NCI-H748 (cell line): ENCODE measurements around the gene AAR2.
A peak's percentile ranks its signal among the peaks of the same experiment; 100 is the strongest.

ENCODE experiments used
- DNase-seq: peaks from one replicate; lab custom pipeline; 2025; ENCODE audit not compliant: unreplicated experiment; lab: John Stamatoyannopoulos, UW

AAR2 gene, protein sequence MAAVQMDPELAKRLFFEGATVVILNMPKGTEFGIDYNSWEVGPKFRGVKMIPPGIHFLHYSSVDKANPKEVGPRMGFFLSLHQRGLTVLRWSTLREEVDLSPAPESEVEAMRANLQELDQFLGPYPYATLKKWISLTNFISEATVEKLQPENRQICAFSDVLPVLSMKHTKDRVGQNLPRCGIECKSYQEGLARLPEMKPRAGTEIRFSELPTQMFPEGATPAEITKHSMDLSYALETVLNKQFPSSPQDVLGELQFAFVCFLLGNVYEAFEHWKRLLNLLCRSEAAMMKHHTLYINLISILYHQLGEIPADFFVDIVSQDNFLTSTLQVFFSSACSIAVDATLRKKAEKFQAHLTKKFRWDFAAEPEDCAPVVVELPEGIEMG

DNA sequence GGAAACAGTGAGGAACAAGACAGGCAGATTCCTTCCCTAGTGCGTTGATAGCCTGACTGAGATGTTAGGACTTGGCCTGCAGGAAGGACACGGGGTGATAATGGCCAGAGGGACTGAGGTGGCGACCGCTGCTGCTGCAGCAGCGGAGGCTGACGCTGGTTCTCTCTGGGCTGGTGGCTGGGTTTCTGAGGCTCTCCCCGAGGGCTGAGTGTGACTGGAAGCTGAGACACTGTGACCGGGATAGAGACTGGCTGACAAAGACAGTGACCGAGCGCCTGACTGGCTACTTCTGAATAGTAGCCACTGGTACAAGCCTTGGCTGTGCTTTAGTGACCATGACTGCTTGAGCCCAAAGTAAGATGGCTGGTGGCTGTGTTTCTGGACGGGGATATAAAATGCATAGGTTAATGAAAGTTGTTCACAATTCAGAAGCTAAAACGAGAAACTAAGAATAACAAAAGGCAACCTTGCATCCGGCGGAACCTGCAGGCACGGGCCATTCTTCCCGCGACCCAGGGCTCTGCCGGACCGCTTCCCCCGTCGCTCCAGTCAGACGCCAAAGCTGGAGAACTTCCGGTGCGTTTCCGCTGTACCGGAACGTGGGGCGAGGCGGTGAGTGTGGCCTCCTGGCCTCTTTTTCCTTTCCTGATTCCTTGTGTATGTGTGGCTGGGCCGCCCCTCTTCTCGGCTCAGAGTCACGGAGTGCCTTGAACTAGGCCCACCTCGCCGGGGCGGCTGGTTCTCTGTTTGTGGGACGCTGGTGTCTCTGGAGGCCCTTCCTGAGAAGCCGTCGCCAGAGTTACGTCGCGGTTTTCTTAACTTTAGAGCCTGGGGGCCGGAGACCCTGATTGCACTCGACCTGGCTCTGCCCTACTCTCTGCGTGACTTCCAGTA lies at the start of gene AAR2:
Gene AAR2, plus strand, starts transcription at position 587 of the 894 bp plus-strand sequence. CDS start 3,391 bp downstream, outside the sequence.
- peak; percentile 79 for DNase-seq

DNA sequence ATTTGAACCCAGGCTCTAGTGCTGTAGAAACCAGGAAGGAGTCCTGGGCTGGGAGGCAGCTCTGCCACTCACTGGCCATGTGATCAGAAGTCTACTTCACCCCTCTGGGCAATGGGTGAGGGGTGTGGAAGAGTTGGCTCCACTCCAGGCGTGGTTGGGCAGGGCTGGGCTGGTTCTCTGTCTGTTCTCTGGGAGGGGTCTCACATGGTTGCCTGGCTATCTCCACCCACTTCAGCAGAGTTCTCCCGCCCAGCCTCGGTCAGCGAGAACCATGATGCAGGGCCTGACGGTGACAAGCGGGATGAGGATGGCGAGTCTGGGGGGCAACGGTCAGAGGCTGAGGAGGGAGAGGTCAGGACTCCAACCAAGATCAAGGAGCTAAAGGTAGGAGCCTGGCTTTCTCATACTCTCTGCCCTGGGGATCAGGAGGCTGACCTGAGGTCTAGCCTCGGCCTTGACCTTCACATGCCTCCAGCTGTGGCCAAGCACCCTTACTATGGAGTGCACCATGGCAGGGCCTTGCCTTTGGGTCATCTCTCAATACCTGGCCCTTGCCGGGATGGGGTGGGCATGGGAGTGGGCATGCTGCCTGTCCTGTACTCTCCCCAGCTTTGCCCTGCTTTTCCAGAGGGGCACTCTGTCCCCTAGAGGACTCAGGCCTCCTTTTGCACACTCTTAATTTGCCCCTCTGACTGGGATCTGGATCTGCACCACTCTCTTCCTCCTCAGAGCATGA lies 42.1 kb upstream of the AAR2 start:
- DNase-seq = no peak

DNA sequence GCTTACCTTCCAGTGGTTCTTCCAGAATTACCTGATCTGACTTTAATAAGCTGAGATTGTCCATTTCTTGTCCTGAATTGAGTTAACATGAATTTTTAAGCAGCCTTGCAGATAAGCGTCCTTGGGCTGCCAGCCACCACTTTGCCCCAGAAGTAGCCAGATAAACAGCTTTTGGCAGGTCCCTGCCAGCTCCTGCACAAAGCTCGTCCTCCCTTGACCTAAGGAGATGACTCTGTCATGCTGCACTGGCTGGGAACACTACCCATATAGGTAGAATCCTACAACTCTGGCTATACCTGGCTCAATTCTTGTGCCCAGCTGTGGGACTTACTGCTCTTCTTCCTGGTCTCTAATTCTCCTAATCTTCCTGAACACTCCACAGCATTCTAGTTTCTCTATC lies 39.6 kb upstream of the AAR2 start:
- no peak for DNase-seq

DNA sequence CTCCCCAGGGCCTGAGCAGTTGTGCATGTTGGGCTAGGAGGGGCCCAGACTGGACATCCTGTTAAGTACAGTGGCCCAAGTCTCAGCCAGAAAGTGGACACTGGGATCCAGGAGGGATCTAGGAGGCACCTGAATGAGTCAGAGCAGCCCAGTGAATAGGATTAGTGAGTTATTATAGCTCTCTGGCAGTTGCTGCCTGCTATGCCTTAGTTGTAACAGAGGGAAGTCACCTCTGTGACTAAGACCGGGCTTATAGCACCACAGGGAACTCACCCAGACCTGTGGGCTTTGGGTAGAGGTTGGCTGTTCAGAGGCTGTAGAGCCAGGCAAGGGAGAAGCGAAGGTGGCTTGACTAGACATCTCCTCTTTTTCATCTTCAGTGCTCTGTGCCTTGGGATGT lies 39.0 kb upstream of the AAR2 start:
- no peak for DNase-seq

DNA sequence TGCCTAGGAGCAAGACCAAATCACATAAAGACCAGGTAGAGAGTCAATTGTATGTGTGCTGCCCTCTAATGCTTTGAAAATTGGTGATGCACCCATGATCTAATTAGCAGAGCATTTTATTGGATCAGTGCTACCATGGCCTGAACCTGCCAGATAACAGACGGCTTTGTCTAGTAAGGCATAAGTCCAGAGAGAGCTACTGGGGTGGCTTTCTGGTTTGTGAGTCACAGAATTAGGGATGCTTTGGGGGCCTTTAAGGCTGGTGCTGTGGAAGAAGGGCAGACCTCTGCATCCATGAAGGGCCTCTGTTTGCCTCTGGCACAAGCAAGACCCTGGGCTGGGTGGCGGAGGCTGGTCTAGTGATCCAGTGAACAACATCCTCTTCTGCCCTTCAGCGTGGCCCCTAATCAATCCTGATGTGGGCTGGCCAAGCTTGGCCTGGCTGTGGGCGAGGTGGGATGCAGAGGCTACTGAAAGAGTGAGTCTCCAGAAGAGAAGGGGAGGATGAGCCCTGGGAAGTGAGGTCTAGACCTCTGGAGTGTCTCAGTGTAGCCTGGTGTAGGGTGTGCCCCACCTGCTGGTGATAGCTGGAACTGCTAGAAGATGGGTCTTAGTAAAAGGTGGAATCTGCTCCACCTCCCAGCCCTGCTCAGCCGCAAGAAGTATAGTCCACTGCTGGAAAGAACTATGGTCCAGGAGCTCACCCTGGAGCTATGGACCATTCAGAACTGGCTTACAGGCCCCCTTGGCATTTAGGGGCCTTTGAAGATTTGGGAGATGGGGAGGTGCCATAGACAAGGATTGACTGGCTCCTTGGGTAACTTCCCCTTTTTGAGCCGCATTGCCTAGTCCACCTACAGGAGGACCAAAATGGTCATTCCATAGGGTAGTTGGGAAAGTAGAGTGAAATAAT lies 36.7 kb upstream of the AAR2 start:
- DNase-seq = peak; percentile 73

DNA sequence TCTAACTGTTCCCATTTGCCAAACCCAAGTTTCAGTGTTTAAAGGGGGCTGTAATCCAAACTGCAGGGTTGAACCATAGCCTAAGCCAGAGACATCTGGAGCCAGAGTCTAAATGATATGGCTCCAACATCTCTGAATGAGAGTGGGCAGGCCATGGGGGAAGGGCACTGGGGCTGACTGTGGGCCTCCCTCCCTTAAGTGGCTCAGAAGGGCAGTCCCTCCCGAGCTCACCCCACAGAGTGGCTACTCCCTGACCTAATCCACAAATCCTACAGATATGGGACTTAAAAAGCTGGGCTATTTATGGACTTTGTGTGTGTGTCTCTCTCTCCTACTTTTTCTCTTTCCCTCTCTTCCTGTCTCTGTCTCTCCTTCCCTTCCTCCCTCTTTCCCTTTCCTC lies 35.8 kb upstream of the AAR2 start:
- no peak for DNase-seq

DNA sequence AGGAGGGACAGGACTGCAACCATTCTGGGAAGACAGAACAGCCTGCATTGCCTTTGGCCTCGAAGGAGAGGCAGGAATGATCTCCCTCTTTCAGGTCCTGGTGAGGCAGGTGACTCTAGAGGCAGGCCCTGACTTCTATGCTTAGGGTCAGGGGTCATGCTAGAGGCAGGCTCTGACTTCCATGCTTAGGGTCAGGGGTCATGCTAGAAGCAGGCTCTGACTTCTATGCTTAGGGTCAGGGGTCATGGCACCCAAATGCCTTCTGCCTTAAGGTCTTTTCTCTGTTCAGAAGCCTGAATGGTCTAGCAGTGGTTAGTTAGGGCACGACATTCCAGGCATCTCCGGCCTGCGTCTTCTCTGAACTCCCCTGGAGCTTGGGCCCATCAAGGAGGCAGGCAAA lies 35.1 kb upstream of the AAR2 start:
- no peak for DNase-seq

DNA sequence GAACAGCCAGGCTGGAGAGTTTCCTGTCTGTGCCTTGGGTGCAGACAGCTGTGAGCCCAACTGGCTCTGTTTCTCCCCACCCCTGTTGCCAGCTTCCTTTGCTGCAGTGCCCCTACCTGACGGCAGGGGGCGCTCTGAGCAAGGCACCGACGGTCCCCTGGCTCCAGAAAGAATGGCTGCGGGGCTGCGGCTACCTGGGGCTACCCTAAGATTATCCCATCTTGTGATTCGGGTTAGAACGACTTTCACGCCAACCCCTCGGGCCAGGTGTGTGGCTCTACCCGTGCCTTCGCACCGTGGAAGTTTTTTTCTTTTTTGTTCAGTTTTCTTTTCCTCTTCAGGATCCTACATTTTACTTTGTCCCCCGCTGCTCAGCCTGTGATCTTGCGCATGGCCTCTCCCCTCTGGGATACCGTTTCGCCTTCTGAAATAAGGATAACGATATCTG lies 33.4 kb upstream of the AAR2 start:
- peak; percentile 56 for DNase-seq

DNA sequence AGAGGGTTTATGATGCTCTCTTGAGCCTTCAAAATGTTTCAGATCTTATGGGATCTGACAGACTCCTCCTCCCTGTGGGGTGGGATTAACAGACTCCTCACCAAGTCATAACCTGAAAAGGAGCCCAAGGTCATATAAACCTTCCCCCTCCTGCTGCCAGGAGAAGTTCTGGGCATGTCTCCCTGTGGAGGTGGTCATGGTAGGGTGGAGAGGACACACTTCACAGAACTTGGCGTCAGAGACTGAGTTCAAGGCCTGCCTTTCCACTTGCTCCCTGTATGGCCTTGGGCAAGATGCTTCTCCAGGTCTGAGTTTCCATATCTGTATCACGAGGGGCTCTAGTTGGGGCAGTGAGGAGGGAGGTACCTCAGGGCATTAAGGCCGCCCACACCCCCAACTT lies 32.4 kb upstream of the AAR2 start:
- no peak for DNase-seq

DNA sequence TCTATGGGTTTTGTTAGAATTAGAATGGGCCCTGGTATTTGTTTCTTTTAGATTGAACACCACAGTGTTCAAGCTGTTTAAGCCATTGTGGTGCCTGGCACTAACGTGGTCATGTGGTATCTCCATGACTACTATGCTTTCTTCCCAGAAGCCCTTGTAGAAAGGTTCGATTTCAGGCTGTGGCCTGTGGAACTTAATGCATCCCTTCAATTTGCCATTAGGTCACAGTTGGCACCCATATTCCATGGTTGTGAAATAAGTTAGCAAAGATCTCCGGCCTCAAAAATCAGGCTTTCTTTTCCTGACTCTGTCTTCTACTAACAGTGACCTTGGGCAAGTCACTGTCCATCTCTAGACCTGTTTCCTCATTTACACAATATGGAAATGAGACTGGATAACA lies 31.3 kb upstream of the AAR2 start:
- DNase-seq = no peak

DNA sequence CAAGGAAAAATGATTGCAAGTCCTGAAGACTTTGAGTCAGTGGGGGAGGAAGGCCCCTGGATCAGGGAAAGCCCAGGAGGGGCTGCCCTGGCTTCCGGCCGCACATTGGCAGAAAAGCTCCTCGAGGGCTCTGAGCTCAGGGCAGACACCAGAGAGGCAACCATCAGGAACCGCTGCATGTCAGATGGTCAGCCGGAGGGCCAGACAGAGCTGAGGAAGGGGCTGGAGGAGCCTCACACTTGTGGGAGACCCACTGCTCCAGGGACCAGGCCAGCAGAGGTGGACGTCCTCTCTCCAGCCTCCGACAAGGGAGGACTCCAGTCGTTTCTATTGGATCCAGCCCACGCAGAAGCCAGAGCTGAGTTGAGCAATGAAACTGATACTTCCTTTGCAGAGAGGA lies 30.2 kb upstream of the AAR2 start:
- DNase-seq = no peak

DNA sequence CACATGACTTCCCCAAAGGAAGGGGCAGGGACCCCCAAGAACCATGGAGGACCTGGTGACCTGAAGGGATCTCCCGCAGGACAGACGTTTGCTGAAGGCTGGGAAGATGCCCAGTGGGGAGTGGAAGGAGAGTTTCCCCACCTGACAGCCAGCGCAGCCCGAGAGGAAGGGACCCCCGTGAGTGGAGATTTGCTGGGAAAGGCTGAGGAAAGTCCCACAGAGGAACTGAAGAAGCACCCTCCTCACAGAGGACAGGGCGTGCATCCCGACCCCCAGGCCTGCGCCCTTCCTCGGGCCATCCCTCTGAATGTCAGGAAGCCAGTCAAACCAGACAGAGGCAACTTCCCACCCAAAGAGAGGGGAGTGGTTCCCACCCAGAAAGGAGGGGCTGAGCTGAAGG lies 29.6 kb upstream of the AAR2 start:
- DNase-seq = no peak

DNA sequence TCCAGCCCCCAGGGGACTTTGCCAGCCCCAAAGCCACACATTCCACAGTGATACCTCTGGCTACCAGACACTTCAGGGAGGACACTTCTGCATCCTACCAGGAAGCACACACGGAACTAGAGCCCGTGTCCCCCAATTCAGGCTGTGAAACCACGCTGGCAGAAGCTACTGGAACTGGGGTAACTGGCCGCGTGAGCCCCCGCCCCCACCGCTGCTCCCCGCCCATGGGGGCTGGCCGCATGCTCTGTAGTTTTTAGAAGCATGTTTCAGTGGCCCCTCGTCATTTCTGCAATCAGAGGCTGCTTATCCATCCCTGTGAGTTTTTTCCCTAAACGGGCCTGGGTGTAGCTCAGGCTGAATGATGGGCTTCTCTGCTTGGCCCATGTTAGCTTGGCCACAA lies 28.7 kb upstream of the AAR2 start:
- DNase-seq = no peak

DNA sequence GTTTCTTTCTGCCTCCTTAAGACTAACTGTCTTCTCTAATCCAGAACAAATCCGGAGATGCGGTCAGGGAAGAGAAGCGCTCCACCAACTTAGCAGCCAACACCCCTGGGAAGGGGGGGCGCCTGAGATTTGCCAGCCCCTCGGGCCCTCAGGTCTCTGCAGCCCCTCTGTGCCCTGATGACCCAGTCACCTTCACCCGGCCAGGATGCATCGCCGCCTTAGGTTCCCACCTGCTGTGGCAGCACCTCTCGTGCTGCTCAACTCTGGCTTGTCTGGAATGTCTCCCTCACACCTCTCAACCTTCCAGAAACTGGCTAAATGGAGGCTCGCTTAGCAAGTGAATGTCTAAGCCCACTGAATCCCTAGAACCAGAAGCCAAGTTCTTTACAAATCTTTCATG lies 28.0 kb upstream of the AAR2 start:
- DNase-seq = no peak

DNA sequence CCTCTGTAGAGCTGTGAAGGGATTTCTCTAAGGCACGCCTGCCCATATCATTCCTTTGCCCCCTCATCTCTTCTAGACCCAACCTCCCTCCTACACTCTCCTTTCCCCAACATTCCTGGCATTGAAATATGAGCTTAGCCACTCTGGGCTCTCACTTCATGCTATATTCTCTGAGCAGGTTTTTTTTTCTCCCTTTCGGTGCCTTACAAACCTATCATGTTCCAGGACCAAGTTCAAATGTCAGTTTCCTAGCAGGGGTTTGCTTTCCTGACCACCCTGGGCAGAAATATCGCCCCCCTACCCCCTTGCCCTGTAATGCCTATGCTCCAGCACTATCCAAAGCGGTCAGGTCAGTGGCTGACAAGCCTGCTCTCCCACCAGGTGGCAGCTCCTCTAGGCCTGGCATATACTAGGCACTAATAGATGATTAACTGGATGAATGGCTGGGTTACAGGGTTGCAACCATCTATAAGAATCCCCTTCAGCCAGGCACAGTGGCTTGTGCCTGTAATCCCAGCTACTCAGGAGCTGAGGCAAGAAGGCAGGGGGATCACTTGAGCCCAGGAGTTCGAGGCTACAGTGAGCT lies 25.7 kb upstream of the AAR2 start:
- DNase-seq = no peak

DNA sequence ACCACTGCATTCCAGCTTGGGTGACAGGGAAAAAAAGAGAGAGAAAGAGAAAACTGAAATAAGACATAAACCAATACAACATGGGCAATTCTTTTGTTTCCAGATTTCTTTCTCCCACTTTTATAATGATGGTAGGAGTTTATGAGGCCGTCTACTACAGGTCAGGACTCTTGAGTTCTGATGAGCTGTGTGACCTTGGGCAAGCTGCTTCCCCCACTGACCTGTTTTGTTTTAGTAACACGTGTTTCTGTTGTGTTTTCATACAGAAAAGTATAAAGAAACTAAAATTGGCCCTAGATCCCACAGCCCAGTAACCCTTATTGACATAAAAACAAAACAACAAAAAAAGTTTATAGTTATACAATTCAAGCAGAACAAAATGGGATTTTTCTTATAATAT lies 22.9 kb upstream of the AAR2 start:
- no peak for DNase-seq

DNA sequence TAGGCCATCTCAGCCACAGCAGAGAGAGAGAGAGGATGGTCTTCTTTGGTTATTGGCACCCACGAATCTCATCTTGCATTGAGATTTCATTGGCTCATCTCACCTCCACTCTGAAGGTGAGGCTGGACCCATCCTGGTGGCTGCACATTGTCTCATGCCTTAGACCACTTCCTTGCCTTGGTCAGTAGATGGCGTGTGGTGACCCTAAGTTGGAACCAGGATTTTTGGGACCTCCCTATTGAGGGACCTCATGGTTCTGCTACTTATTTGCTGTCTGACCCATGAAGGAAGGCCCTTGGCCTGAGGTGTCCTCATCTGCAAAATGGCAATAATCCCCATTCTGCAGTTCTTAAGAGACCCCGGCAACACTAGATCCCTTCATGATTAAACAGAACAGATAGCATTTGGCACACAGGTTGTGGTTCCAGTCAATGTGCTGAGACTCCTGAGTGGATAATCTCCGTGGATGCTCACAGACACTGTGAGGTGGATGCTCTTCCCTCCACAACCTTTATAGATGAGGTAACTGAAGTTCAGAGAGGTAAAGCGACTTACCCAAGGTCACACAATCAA lies 21.5 kb upstream of the AAR2 start:
- DNase-seq = peak; percentile 36

DNA sequence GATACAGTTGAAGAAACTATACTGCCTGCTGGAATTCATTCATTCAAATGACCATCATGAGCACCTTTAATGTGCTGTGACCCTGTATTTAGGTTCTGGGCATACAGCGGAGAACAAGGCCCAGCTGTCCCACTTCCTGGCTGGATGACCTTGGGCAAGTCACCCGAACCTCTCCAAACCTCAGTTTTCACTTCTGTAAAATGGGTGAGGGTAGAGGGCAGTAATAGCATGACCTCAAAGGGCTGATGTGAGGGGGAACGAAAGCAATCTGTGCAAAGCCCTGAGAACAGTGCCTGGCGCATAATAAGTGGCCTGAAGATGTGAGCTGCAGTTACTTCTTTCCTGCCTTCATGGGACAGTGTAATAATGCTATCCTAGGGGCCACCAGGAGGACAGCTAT lies 20.5 kb upstream of the AAR2 start:
- DNase-seq = no peak

DNA sequence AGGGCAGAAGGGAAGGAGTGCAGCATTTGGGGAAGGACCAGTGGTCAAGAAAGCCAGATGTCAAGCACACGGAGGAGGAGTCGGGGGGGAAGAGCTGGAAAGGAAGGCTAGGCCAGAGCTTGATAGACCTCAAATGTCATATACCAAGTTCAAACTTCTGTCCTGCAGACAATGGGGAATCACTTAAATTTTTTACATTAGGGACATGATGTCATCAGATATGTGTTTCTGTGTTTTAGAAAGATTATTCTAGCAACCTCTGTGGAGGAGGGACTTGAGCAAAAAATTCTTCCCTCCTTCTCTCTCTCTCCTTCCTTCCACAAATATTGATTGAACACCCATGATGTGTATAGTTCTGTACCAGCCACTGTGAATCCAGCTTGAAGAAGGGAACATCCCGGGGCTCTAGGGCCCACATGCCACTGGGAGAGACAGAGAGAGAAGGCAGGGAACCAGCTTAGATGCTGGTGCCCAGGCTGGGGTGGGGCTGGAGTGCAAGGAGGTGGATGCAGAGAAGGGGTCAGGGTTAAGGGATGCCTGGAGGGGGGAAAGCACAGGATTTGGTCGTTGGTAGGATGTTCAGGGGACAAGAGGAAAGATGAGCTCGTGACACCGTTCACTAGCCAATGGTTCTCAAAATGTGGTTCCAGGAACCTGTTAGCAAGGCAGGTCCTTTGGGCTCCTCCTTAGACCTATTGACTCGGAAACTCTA lies 19.8 kb upstream of the AAR2 start:
- no peak for DNase-seq
